Endometrial microvascular endothelial cells (primary cell): ENCODE results near the gene BCAR3. TPM values are rescaled to one million over a fixed set of nuclear protein-coding genes. Genes with fewer than 3 reads are reported as not detected.
"Not testable (repeated sequence)": the region's sequence is repeated elsewhere in the genome, so short reads cannot be mapped to it uniquely, and the experiment has no call there.

Experiments
- in situ Hi-C: cut with HindIII; loops from 2 replicates; pipeline ENCODE4 v1.10.0; 2017; ENCODE audit warnings: low sequenced_read_pairs, low pct_unique_long_range_greater_than_20kb; ENCODE audit errors: inconsistent ontology term
- total RNA-seq: library from RNA; depleted of rRNA; stranded (reverse); fragments of >200 nt; gene quantifications from one replicate; pipeline ENCODE4 v1.2.3, GENCODE V29; 2015; ENCODE audit errors: inconsistent ontology term

BCAR3 gene
- total RNA-seq, 1 donor from 2014 or later: 91.8 TPM

GRCh38 chr1:93575621-93576284, 105.9 kb downstream of the BCAR3 start:
- in situ Hi-C loops: no loop called here

DNA sequence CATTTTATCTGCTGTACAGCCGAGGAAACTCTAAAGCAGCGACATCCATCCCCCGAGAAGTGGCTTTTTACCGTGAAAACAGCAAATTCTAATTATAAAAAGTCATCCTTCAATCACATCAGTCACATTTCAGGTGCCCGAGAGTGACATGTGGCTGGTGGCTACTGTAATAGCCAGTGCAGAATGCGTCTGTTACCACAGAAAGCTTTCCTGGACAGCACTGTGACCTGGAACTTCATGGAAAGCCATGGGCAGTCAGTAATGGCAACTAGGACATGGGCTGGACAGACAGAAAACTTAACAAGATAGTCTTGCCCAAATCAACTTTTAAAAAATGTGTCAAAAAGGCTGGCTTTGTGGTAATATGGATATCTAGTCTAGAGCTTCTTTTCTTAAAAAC, 106.6 kb downstream of the BCAR3 start:
- in situ Hi-C loops: no loop called here

- in situ Hi-C loops: no loop called here
Observed at GRCh38 chr1:93574511-93574910, 107.1 kb downstream of the BCAR3 start.

DNA sequence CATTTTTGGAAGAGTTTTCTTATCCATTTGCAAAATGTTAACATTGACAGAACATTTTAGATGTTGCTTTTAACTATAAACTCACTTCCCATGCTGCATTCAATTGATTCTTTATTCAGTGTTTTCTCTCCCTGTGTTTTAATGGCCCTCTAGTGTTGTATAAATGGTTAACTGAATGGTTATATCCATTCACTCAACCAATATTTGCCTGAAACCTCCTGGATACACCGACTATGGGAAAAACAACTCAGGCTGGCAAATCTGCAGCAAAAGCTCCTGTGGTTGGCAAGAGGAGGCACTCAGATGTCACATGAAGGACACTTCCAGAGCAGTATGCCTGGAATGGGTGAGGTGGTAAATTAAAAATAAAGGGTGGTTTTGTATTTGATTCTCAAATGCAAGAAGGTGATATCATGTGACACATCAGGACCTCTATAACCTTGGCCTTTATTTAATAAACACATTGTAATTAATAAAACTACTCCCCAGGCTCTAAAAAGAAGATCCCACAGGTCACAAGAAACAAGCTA, 107.6 kb downstream of the BCAR3 start:
- in situ Hi-C loops: no loop called here

- in situ Hi-C loops: no loop called here
Observed at GRCh38 chr1:93571623-93572310, 109.9 kb downstream of the BCAR3 start.

DNA sequence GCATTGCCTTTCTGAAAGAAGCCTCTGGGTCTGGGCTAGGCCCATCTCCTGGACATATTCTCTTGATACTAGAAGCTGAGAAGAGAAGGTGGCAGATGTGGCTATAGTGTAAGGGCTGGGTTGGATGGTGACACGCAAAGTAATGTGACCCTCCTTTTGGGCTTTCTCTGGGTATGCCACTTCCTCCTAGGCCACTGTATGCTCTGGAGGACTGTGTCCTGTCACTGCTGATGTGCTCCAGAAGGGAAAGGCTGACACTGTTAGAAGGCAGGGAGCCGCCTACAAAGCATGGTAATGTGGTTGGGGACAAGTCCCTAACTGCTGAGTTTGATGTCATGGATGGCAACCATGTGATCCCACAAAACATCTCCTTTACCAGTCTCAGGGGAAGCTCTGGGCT, 112.1 kb downstream of the BCAR3 start:
- in situ Hi-C loops: no loop called here

DNA sequence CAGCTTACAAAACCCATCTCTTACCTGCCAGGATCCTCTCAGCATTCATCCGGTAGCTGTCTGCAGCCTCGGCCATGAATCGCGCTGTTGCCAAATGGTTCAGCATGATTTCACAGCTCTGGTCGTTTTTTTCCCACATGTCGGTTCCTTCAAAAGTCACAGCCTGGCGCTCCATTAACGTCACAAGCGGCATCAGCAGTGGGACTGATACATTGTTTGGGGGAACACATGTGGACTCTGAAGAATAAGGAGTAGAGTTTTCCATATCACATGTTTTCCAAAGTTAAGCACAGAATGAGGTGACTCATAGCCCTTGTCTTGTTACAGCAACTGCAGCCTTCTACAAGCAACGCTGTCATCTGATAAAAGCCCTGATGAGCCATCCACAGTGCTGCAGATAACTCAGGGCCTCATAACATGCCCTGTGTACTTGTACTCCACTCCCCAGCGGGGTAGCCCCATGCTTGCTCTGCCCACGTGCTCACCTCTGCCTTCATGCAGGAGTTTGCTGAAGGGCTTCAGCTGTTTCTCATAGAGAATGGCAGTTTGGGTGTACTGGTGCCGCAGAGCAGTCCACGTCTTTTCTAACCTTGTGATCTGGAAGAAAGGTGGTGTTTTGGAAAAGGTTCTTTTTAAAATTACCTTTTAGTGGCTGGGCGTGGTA, 114.2 kb downstream of the BCAR3 start:
- in situ Hi-C loops: no loop called here

DNA sequence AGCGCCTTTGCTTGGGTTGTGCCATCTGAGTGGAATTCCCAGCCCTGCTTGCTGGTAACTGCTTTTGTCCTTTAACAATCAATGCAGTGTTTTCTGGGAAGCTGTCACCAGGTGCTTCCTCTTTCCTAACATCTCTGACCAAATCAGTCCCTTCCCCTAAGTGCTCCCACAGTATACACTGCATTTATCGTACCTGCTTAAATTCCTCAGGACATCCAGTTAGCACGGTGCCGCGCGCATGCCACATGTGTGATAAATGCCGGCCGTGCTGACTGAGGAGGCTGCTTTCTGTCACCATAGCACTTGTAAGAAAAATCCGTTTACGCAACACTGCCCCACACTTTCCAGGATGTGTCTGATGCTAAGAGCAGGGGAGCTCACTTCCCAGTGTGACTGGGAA, 115.4 kb downstream of the BCAR3 start:
- in situ Hi-C loops: no loop called here

DNA sequence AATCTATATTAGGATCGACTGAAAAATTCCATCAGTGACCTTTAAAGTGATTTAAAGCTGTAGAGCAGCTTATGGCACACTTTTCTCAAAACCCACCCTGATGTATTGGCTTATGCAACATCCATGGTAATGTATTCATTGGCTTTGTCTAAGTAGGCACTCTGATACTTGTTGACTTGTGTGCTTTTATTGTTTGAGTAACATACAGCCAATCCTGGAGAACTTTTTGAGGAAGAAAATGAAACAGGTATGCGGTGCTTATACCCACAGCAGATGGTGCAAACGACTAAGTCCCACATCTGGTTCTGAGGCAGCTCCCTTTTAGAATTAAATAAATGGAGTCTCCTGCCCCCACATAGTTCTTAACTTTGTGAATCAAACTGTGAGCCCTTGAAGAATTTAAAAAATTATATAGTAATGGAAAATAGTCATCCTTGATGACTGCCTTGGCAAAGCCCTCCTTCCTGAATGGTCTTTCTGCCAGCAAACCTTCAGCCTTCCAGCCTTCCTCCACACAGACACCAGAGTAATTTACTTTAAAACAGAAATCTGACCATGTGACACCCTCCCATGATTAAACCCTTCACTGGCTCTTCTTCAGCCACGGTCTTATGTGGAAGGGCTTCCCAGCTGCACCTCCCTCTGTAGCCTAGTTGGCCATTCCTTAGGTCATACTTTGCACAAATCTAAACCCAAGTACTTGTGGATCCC, 116.0 kb downstream of the BCAR3 start:
- in situ Hi-C loops: no loop called here

- in situ Hi-C loops: no loop called here
Observed at GRCh38 chr1:93559695-93560094, 121.9 kb downstream of the BCAR3 start.

- in situ Hi-C loops: no loop called here
Observed at GRCh38 chr1:93559045-93559444, 122.6 kb downstream of the BCAR3 start.

DNA sequence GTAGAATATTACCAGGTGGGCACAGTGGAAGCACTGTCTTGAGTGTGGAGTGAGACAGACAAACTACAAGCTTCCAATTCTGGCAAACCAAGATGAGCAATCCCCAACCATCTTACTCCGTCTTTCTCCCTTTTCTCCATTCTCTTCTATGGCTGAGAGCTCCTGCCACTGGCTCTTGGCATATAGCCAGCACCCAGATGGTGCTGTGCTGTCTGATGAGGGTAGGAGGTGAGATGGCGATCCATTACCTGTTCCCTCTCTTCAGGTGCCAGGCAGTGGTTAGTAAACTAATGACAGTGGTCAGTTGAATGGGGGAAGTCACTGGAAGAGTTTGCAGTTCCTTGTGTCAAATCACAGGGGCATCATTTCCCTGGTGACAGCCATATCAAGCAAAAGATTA, 125.3 kb downstream of the BCAR3 start:
- in situ Hi-C loops: no loop called here

DNA sequence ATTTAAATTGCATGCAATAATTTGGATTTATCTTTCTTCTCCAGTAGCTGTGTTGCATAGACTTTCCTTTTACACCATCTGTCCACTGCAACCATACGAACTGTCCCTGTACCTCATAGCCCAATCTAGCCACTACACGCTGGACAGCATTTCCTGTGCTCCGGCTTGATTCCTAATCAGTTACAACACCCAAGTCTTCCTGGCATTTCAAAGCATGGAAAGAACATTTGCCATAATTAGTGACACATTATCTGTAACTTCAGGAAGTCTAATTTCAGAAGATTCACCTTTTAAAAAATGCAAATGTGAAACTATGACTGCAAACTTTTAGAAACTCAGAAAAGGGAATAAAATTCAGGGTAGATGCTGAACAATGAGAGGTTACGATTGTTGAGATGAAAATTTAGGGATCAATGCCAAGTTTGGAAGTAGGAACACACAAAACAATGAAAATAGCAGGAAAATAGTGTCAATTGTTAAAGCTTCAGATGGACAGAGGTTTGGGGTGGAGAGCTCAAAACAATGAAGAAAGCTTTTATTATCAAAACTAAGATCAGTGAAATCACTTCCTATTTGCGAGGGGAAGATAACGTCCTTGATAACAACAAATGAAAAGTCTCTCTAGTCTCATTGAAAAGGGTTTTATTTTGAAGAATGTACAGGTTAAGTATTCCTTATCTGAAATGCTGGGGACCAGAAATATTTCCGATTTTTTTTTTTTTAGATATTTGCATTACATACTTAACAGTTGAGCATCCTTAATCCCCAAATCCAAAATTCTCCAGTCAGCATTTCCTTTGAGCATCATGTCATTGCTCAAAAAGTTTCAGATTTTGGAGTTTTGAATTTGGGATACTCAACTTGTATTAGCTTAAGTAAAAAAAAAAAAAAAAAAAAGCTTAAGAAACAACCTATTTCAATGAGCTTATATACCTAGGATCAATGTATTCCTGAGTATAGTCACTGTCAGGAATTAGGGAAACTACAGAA, 126.5 kb downstream of the BCAR3 start:
- in situ Hi-C loops: no loop called here

GRCh38 chr1:93553886-93554490, 127.6 kb downstream of the BCAR3 start:
- in situ Hi-C loops: not testable (repeated sequence)

GRCh38 chr1:93552741-93553455, 128.7 kb downstream of the BCAR3 start:
- in situ Hi-C loops: no loop called here

GRCh38 chr1:93549811-93550210, 131.8 kb downstream of the BCAR3 start:
- in situ Hi-C loops: no loop called here

GRCh38 chr1:93549131-93549530, 132.5 kb downstream of the BCAR3 start:
- in situ Hi-C loops: no loop called here
